C4-2B (cell line): ENCODE data around the gene STK38.
"Not testable (repeated sequence)": the region's sequence is repeated elsewhere in the genome, so short reads cannot be mapped to it uniquely, and the experiment has no call there.

ENCODE experiments used
- H3K27ac ChIP-seq: fragments of 450-650 bp; 2 replicates; pipeline ENCODE4 v1.5.1; 2017
- ZFX ChIP-seq: fragments of 450-650 bp; IDR thresholded peaks from 2 replicates; pipeline ENCODE4 v1.6.1; 2017
- TF ChIP-seq, protein P1 (sequence below): fragments of 450-650 bp; conservative IDR thresholded peaks from 2 replicates; pipeline ENCODE4 v1.5.1; 2017; ENCODE audit warnings: mild to moderate bottlenecking

Gene STK38

DNA sequence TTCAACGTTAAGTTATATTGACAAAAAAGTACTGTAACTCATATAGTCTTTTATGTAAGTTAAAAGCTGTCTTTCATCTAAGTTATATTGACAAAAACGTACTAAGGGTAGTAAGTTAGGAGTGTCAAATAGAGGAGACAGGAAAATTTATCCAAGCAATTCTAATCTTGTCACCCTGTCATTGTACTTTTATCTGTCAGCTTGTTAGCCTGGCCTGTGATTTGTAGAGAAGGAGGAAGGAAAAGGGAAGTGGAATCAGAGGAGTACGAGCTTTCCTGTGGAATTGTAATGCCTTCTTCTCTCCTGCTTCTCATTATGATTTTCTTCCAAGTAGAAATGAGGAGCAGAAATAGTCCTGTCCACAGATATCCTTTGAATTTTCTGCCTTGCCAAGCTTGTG lies 85.6 kb downstream of the STK38 start:
- no peak overlapping the region for H3K27ac ChIP-seq
- TF ChIP-seq, protein P1, sequence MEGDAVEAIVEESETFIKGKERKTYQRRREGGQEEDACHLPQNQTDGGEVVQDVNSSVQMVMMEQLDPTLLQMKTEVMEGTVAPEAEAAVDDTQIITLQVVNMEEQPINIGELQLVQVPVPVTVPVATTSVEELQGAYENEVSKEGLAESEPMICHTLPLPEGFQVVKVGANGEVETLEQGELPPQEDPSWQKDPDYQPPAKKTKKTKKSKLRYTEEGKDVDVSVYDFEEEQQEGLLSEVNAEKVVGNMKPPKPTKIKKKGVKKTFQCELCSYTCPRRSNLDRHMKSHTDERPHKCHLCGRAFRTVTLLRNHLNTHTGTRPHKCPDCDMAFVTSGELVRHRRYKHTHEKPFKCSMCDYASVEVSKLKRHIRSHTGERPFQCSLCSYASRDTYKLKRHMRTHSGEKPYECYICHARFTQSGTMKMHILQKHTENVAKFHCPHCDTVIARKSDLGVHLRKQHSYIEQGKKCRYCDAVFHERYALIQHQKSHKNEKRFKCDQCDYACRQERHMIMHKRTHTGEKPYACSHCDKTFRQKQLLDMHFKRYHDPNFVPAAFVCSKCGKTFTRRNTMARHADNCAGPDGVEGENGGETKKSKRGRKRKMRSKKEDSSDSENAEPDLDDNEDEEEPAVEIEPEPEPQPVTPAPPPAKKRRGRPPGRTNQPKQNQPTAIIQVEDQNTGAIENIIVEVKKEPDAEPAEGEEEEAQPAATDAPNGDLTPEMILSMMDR, result no peak
- no peak for TF ChIP-seq ZFX

DNA sequence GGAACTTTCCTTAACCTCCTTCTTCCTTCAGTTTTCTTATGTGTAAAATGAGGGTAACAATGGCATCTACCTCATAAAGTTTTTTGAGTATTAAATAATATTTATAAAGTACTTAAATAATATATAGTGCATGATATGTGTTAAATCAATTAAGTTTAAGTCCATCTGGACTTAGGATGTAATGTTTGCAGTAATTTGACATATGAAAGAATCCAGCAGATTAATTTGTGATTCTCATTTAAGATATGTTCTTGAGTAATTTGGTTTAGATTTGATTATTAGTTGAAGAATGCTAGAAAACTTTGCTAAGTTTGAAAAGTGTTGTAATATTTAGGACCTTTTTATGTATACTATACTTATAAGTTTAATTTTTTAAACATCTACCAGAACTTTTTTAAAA lies 86.4 kb downstream of the STK38 start:
- no peak overlapping the region for H3K27ac ChIP-seq
- TF ChIP-seq, protein P1, result no peak
- no peak for TF ChIP-seq ZFX

DNA sequence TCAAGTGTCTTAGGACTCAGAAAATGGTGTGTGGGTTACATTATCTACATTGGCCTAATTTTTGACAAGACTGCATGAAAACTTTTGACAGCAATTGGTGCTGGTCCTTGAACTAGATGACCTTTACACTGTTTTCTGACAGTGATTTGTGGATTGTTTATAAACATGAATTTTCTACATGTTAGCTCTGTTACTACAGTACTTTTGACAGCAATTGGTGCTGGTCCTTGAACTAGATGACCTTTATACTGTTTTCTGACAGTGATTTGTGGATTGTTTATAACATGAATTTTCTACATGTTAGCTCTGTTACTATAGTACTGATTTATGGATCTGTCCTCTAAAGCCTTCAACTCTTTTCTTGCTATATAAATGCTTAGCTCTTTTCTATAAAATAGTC lies 87.8 kb downstream of the STK38 start:
- H3K27ac ChIP-seq, result no peak overlapping the region
- TF ChIP-seq, protein P1, result no peak
- no peak for TF ChIP-seq ZFX

DNA sequence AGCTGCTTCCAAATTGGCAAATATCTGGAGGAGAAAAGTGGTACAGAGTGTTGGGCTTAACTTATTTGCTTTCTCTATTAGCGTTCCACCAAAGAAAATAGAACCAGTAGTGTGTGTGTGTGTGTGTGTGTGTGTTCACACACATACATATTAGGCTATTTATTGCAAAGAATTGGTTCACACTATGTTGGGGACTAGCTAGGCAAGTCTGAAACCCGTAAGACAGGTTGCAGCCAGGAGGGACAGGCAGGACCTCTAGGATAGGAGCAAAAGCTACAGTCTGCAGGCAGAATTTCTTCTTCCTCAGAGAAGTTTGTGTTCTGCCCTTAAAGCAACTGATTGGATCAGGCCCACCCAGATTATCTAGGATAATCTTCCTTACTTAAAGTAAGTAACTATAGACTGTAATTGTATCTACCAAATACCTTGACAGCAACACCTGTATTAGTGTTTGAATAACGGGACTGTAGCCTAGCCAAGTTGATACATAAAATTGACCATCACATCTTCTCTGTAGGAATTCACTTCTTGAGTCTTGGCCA lies 91.7 kb downstream of the STK38 start:
- TF ChIP-seq ZFX, result no peak
- TF ChIP-seq, protein P1, result no peak
- peak overlapping the region; percentile 56 for H3K27ac ChIP-seq

DNA sequence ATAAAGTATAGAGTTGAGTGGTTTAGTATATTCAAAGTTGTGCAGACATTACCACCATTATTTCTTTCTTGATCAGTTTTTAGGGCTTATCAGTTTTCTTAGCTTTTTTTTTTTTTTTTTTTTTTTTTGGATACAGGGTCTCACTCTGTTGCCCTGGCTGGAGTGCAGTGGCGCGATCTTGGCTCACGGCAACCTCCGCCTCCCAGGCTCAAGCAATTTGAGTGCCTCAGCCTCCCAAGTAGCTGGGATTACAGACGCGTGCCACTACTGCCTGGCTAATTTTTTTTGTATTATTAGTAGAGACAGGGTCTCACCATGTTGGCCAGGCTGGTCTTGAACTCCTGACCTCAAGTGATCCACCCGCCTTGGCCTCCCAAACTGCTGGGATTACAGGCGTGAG lies 94.4 kb downstream of the STK38 start:
- not testable (repeated sequence) for H3K27ac ChIP-seq

DNA sequence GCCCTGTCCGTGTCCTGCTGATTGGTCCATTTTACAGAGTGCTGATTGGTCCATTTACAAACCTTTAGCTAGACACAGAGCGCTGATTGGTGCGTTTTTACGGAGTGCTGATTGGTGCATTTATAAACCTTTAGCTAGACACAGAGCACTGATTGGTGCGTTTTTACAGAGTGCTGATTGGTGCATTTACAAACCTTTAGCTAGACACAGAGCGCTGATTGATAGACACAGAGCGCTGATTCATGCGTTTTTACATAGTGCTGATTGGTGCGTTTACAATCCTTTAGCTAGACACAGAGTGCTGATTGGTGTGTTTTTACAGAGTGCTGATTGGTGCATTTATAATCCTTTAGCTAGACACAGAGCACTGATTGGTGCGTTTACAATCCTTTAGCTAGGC lies 98.1 kb downstream of the STK38 start:
- not testable (repeated sequence) for H3K27ac ChIP-seq

DNA sequence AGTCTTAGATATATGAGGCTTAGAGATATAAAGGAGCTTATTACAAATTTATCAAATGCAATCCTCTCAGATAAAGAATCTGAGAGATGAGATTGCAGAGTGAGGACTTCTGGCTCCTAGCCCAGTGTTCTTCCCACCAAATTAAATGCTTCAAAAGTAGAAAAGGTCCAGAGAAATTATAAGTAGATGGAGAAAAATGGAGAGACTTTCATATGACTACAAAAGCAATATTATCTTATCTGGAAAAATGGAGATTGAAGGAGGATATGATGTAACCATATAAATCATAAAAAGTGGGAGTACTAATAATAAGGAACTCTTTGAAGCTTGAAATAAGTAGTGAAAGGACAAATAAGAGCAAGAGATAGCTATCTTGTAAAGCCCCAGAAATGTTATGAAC lies 101.7 kb downstream of the STK38 start:
- no peak overlapping the region for H3K27ac ChIP-seq
- TF ChIP-seq, protein P1, result no peak
- TF ChIP-seq ZFX, result no peak

DNA sequence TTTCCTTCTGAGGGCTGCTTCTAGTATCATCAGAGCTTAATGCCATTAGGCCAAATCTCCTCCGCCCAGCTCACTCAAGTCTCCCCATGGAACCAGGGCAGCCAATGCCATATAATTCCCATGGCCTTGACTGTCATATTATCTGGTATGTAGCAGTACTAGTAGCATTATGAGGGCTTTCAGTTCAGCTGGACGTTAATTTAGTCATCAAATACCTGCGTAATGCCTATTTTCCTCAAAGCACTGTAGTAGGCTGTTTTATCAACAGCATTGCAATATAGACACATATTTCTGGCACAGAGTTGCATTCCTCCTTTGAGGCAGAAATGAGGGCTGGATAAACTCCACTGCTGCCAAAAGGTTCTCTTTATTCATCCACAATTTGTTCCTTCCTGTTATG lies 102.8 kb downstream of the STK38 start:
- peak overlapping the region; percentile 96; the same call in 1 of the 2 replicates for H3K27ac ChIP-seq
- no peak for TF ChIP-seq ZFX
- TF ChIP-seq, protein P1, result no peak
